ENCODE results near the gene PDE10A.

- TF ChIP-seq CTCF (IDR thresholded peaks at IDR 0.05) (no peak), POLR2A (IDR thresholded peaks at IDR 0.05) (no peak)
Observed at GRCh38 chr6:165640806-165641205, 22.2 kb downstream of the PDE10A start.
